ENCODE results near the gene SCAMP2. TPM values are rescaled to one million over a fixed set of nuclear protein-coding genes. Genes with fewer than 3 reads are reported as not detected.

SCAMP2 gene
- total and polyA plus RNA-seq, 5 donors from 2014 or later = 107 to 194 (median 152) TPM

DNA sequence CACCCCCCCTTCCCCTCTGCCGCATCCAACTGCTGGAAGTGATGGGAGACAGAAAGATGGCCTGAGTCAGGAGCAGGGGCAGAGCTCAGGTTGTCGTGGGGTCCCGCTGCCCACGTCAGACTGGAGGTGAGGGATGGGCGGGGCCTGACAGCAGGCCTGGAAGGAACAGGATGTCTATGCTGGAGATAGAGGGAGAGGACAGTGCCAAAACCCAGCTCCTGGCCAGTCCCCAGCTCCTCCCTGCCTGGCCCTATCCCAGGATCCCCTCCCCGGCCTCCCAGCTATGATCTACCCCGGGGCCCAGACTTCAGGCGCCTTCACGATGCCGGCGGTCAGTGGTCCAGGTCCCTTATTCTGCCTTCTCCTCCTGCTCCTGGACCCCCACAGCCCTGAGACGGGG lies 60.6 kb downstream of the SCAMP2 start, which contains the start of gene LMAN1L:
Gene LMAN1L (plus strand): TSS at position 303 of the 400 bp plus-strand sequence. CDS start 20 bp downstream, at position 323.
- Histone ChIP-seq H3K4me1 (ENCODE audit: control insufficient read depth, insufficient read depth, low read length, poor library complexity, severe bottlenecking) (no peaks in the 10 kb centered on the region), H3K27ac (ENCODE audit: insufficient read depth, low read length, poor library complexity, severe bottlenecking) (no peak within 1 kb of the TSS), H3K27me3 (ENCODE audit: control insufficient read depth, insufficient read depth, low read length) (no peaks in the 10 kb centered on the region), H3K9me3 (ENCODE audit: control insufficient read depth in 2 of 2, low read length in 2 of 2) (no peaks in the 10 kb centered on the region), H3K36me3 (ENCODE audit: control insufficient read depth, insufficient read depth, low read length) (no peaks in the 10 kb centered on the region), H3K4me3 (ENCODE audit: low read depth, low read length) (no peak within 1 kb of the TSS)
- H3K4me1 Mint-ChIP-seq = peaks cover 0 to 17% (median 8%) of the 10 kb centered on the region in 4 donors
- no peaks in the 10 kb centered on the region for H3K9me3 Mint-ChIP-seq
- DNase-seq = no peak
- no peaks in the 10 kb centered on the region for H3K36me3 Mint-ChIP-seq
- ATAC-seq (ENCODE audit: low read depth in 2 of 2) = no peak
- peaks cover 4% of the 10 kb centered on the region for H3K27me3 Mint-ChIP-seq
- peak within 1 kb of the TSS in 1 of 3 donors; percentile 46 for H3K27ac Mint-ChIP-seq
- no peak within 1 kb of the TSS for H3K4me3 Mint-ChIP-seq

DNA sequence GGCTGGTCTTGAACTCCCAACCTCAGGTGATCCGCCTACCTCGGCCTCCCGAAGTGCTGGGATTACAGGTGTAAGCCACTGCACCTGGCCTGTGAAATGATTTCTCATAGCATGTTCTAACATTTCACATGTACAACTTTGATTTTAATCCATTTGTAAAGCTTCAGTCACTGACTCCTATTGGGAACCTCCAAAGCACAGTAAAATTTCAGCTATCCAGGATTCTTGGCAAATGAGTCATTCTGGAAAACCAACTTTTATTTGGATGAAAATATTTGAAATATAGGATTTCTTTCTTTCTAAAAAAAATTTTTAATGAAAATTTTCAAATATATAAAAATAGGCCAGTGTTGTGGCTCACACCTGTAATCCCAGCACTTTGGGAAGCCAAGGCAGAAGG lies 63.2 kb downstream of the SCAMP2 start:
- Mint-ChIP-seq H3K36me3 (no peaks in the 10 kb centered on the region), H3K27me3 (no peaks in the 10 kb centered on the region), H3K9me3 (no peaks in the 10 kb centered on the region), H3K4me1 (peaks cover under 1 to 27% (median 13%) of the 10 kb centered on the region in 4 donors), H3K27ac (peak overlapping the region in 1 of 3 donors; percentile 31), H3K4me3 (no peak overlapping the region)
- ATAC-seq (ENCODE audit: low read depth in 2 of 2) (no peak), DNase-seq (no peak)
- H3K4me1 ChIP-seq (ENCODE audit: control insufficient read depth, insufficient read depth, low read length, poor library complexity, severe bottlenecking) = peaks cover 4% of the 10 kb centered on the region
- H3K9me3 ChIP-seq (ENCODE audit: control insufficient read depth in 2 of 2, low read length in 2 of 2) = no peaks in the 10 kb centered on the region
- no peaks in the 10 kb centered on the region for H3K27me3 ChIP-seq (ENCODE audit: control insufficient read depth, insufficient read depth, low read length)
- H3K36me3 ChIP-seq (ENCODE audit: control insufficient read depth, insufficient read depth, low read length) = no peaks in the 10 kb centered on the region
- H3K27ac ChIP-seq (ENCODE audit: insufficient read depth, low read length, poor library complexity, severe bottlenecking) = no peak overlapping the region
- no peak overlapping the region for H3K4me3 ChIP-seq (ENCODE audit: low read depth, low read length)

DNA sequence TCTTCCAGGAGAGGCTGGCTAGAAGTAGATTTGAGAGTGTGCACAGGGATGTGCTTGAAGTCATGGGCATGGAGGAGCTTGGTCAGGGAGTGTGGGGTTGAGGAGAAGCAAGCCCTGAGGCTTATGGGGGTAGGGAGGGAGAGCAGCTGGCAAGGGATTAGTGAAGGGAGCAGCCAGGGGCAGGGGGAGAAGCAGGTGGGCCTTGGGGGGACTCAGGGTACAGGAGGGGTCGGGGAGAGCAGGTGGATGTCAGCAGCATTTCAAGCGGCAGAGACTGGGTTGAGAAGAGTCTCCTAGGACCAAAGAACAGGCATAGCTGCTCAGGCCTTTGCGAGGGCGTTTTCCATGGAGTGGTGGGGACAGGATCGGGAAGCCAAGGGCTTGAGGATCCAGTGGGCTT lies 63.9 kb downstream of the SCAMP2 start:
- H3K27ac ChIP-seq (ENCODE audit: insufficient read depth, low read length, poor library complexity, severe bottlenecking) = no peak overlapping the region
- Mint-ChIP-seq H3K27me3 (no peaks in the 10 kb centered on the region), H3K36me3 (peaks cover under 1% of the 10 kb centered on the region), H3K9me3 (no peaks in the 10 kb centered on the region), H3K4me1 (peaks cover 4 to 30% (median 15%) of the 10 kb centered on the region in 4 donors), H3K27ac (peak overlapping the region; percentile 67 to 96 (median 88)), H3K4me3 (peak overlapping the region in 1 of 4 donors; percentile 16)
- DNase-seq (no peak), ATAC-seq (ENCODE audit: low read depth in 2 of 2) (no peak)
- peaks cover 4% of the 10 kb centered on the region for H3K4me1 ChIP-seq (ENCODE audit: control insufficient read depth, insufficient read depth, low read length, poor library complexity, severe bottlenecking)
- H3K27me3 ChIP-seq (ENCODE audit: control insufficient read depth, insufficient read depth, low read length) = no peaks in the 10 kb centered on the region
- H3K4me3 ChIP-seq (ENCODE audit: low read depth, low read length) = no peak overlapping the region
- peaks cover 5% of the 10 kb centered on the region for H3K36me3 ChIP-seq (ENCODE audit: control insufficient read depth, insufficient read depth, low read length)
- H3K9me3 ChIP-seq (ENCODE audit: control insufficient read depth in 2 of 2, low read length in 2 of 2) = no peaks in the 10 kb centered on the region

DNA sequence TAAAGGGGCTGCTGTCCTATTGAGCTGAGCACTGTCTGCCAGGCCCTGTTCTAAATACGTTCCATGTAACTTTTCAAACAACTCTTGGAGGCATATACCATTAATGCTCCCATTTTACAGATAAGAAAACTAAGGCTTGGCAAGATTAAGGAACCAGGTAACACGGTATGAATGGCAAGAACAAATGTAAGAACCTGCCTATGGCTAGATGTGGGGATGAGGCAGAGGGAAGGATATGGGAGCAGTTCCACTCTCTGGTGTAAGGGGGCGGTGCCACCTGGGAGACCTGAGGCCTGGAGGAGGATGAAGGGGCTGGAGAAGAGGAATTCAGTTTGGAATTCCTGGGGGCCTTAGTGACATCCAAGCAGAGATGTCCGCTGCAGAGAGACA lies 64.3 kb downstream of the SCAMP2 start:
- ATAC-seq (ENCODE audit: low read depth in 2 of 2) (no peak), DNase-seq (no peak)
- H3K4me1 Mint-ChIP-seq = peaks cover 8 to 32% (median 16%) of the 10 kb centered on the region in 4 donors
- H3K36me3 Mint-ChIP-seq = peaks cover 5% of the 10 kb centered on the region
- no peaks in the 10 kb centered on the region for H3K9me3 Mint-ChIP-seq
- H3K27me3 Mint-ChIP-seq = no peaks in the 10 kb centered on the region
- H3K4me3 Mint-ChIP-seq = peak overlapping the region in 1 of 4 donors; percentile 16
- H3K27me3 ChIP-seq (ENCODE audit: control insufficient read depth, insufficient read depth, low read length) = no peaks in the 10 kb centered on the region
- H3K27ac ChIP-seq (ENCODE audit: insufficient read depth, low read length, poor library complexity, severe bottlenecking) = no peak overlapping the region
- H3K4me3 ChIP-seq (ENCODE audit: low read depth, low read length) = no peak overlapping the region
- H3K9me3 ChIP-seq (ENCODE audit: control insufficient read depth in 2 of 2, low read length in 2 of 2) = no peaks in the 10 kb centered on the region
- H3K36me3 ChIP-seq (ENCODE audit: control insufficient read depth, insufficient read depth, low read length) = peaks cover 6% of the 10 kb centered on the region
- peaks cover 4% of the 10 kb centered on the region for H3K4me1 ChIP-seq (ENCODE audit: control insufficient read depth, insufficient read depth, low read length, poor library complexity, severe bottlenecking)
- H3K27ac Mint-ChIP-seq = peak overlapping the region; percentile 56 to 88 (median 67)

- Histone ChIP-seq H3K4me1 (ENCODE audit: control insufficient read depth, insufficient read depth, low read length, poor library complexity, severe bottlenecking) (peaks cover 4% of the 10 kb centered on the region), H3K27ac (ENCODE audit: insufficient read depth, low read length, poor library complexity, severe bottlenecking) (no peak overlapping the region), H3K4me3 (ENCODE audit: low read depth, low read length) (no peak overlapping the region), H3K9me3 (ENCODE audit: control insufficient read depth in 2 of 2, low read length in 2 of 2) (no peaks in the 10 kb centered on the region), H3K36me3 (ENCODE audit: control insufficient read depth, insufficient read depth, low read length) (peaks cover 11% of the 10 kb centered on the region), H3K27me3 (ENCODE audit: control insufficient read depth, insufficient read depth, low read length) (no peaks in the 10 kb centered on the region)
- Mint-ChIP-seq H3K36me3 (peaks cover 5% of the 10 kb centered on the region), H3K4me1 (peaks cover 9 to 33% (median 13%) of the 10 kb centered on the region in 4 donors), H3K4me3 (no peak overlapping the region), H3K27ac (peak overlapping the region; percentile 61 to 88 (median 82)), H3K27me3 (no peaks in the 10 kb centered on the region), H3K9me3 (no peaks in the 10 kb centered on the region)
- ATAC-seq (ENCODE audit: low read depth in 2 of 2) (no peak), DNase-seq (no peak)
Measured at GRCh38 chr15:74808078-74808839, 64.9 kb downstream of the SCAMP2 start.

- no peaks in the 10 kb centered on the region for H3K27me3 ChIP-seq (ENCODE audit: control insufficient read depth, insufficient read depth, low read length)
- peak overlapping the region; percentile 29 for H3K27ac ChIP-seq (ENCODE audit: insufficient read depth, low read length, poor library complexity, severe bottlenecking)
- ATAC-seq (ENCODE audit: low read depth in 2 of 2) (no peak), DNase-seq (no peak)
- Mint-ChIP-seq H3K36me3 (peaks cover 5% of the 10 kb centered on the region), H3K27me3 (no peaks in the 10 kb centered on the region), H3K27ac (peak overlapping the region; percentile 83 to 88 (median 88)), H3K9me3 (no peaks in the 10 kb centered on the region), H3K4me3 (no peak overlapping the region), H3K4me1 (peaks cover 9 to 33% (median 13%) of the 10 kb centered on the region in 4 donors)
- no peak overlapping the region for H3K4me3 ChIP-seq (ENCODE audit: low read depth, low read length)
- H3K9me3 ChIP-seq (ENCODE audit: control insufficient read depth in 2 of 2, low read length in 2 of 2) = no peaks in the 10 kb centered on the region
- peaks cover 21% of the 10 kb centered on the region for H3K36me3 ChIP-seq (ENCODE audit: control insufficient read depth, insufficient read depth, low read length)
- H3K4me1 ChIP-seq (ENCODE audit: control insufficient read depth, insufficient read depth, low read length, poor library complexity, severe bottlenecking) = peaks cover 4% of the 10 kb centered on the region
Measured at GRCh38 chr15:74807282-74807681, 65.9 kb downstream of the SCAMP2 start.

GRCh38 chr15:74804935-74805334 lies 68.2 kb downstream of the SCAMP2 start:
- H3K4me1 Mint-ChIP-seq = peaks cover 9 to 41% (median 15%) of the 10 kb centered on the region in 4 donors
- no peak for ATAC-seq (ENCODE audit: low read depth in 2 of 2)
- no peaks in the 10 kb centered on the region for H3K27me3 ChIP-seq (ENCODE audit: control insufficient read depth, insufficient read depth, low read length)
- no peaks in the 10 kb centered on the region for H3K9me3 ChIP-seq (ENCODE audit: control insufficient read depth in 2 of 2, low read length in 2 of 2)
- H3K36me3 Mint-ChIP-seq = peaks cover 10% of the 10 kb centered on the region
- peaks cover 11% of the 10 kb centered on the region for H3K4me1 ChIP-seq (ENCODE audit: control insufficient read depth, insufficient read depth, low read length, poor library complexity, severe bottlenecking)
- peak overlapping the region in 1 of 4 donors; percentile 16 for H3K4me3 Mint-ChIP-seq
- H3K36me3 ChIP-seq (ENCODE audit: control insufficient read depth, insufficient read depth, low read length) = peaks cover 44% of the 10 kb centered on the region
- no peaks in the 10 kb centered on the region for H3K9me3 Mint-ChIP-seq
- no peak overlapping the region for H3K27ac ChIP-seq (ENCODE audit: insufficient read depth, low read length, poor library complexity, severe bottlenecking)
- no peaks in the 10 kb centered on the region for H3K27me3 Mint-ChIP-seq
- H3K4me3 ChIP-seq (ENCODE audit: low read depth, low read length) = no peak overlapping the region
- peak overlapping the region in 2 of 3 donors; percentile 67 to 76 for H3K27ac Mint-ChIP-seq
- DNase-seq = no peak
